SK-N-SH (cell line): Measurements from ENCODE around the gene KLHL25. TPM values are rescaled to one million over a fixed set of nuclear protein-coding genes. Genes with fewer than 3 reads are reported as not detected.

Experiments
- CTCF ChIA-PET: fragments of 300-600, 350-600 bp; formaldehyde crosslinking; extraction: SDS; loops from one replicate; lab custom pipeline; 2021; lab: Yijun Ruan, JAX
- POLR2A ChIA-PET: fragments of 350-600 bp; sonication (Branson Sonifier 250); formaldehyde crosslinking; extraction: SDS; loops from one replicate; lab custom pipeline; 2020; ENCODE audit warnings: antibody characterized with exemption, inconsistent platforms; lab: Yijun Ruan, JAX
- DNase-seq: peaks from one replicate; pipeline ENCODE4 v3.0.0; 2012
- H2AFZ ChIP-seq: fragments of 200-600 bp; sonication (generic); 2 replicates; pipeline ENCODE4 v1.8.1; 2016; ENCODE audit warnings: antibody characterized with exemption, mild to moderate bottlenecking, low read depth
- H3F3A ChIP-seq: fragments of 200-600 bp; sonication (generic); replicated peaks from 2 replicates; pipeline ENCODE3; 2016; ENCODE audit warnings: antibody characterized with exemption, mild to moderate bottlenecking; ENCODE audit not compliant: insufficient read depth
- H3K27ac ChIP-seq, 2 experiments: fragments of 200-500 bp in 1 of 2; fragments of 200-600 bp in 1 of 2; sonication (Bioruptor generic) in 1 of 2; sonication (generic), shearing (Covaris generic) in 1 of 2; 2 replicates each; pipeline versions ENCODE4 v1.5.1 to v1.6.1; 2014 to 2016; ENCODE audit warnings: low read depth in 2 of 2, inconsistent platforms in 1 of 2, low read length in 1 of 2, mild to moderate bottlenecking in 1 of 2, mixed read lengths in 1 of 2
- H3K27me3 ChIP-seq: fragments of 200-600 bp; sonication (generic), shearing (Covaris generic); 2 replicates; pipeline ENCODE4 v1.6.1; 2016; ENCODE audit warnings: mixed run types; ENCODE audit not compliant: insufficient read depth
- H3K36me3 ChIP-seq, 2 experiments: fragments of 200-500 bp in 1 of 2; fragments of 200-600 bp in 1 of 2; sonication (Bioruptor generic) in 1 of 2; sonication (generic) in 1 of 2; replicated peaks in 1 of 2; 2 replicates each; pipeline versions ENCODE3 to v1.5.1; 2014 to 2016; ENCODE audit warnings: low read length in 1 of 2, mild to moderate bottlenecking in 1 of 2; ENCODE audit not compliant: insufficient read depth in 2 of 2, control insufficient read depth in 1 of 2
- H3K4me1 ChIP-seq, 2 experiments: fragments of 200-500 bp in 1 of 2; fragments of 200-600 bp in 1 of 2; sonication (Bioruptor generic) in 1 of 2; sonication (generic), shearing (Covaris generic) in 1 of 2; 2 replicates each; pipeline versions ENCODE4 v1.5.1 to v1.6.1; 2014 to 2016; ENCODE audit warnings: low read depth in 1 of 2, low read length in 1 of 2, mixed run types in 1 of 2; ENCODE audit not compliant: insufficient read depth in 2 of 2, control insufficient read depth in 1 of 2
- H3K4me2 ChIP-seq: fragments of 200-600 bp; sonication (generic), shearing (Covaris generic); 2 replicates; pipeline ENCODE4 v1.6.1; 2017; ENCODE audit warnings: mixed run types
- H3K4me3 ChIP-seq, 2 experiments: fragments of 200-500 bp in 1 of 2; fragments of 200-600 bp in 1 of 2; sonication (Bioruptor generic) in 1 of 2; sonication (generic), shearing (Covaris generic) in 1 of 2; 2 replicates each; pipeline versions ENCODE4 v1.5.1 to v1.8.1; 2014 to 2016; ENCODE audit warnings: low read depth in 2 of 2, inconsistent platforms in 1 of 2, low read length in 1 of 2, mild to moderate bottlenecking in 1 of 2, mixed read lengths in 1 of 2, moderate library complexity in 1 of 2
- H3K79me2 ChIP-seq: fragments of 200-600 bp; sonication (generic); 2 replicates; pipeline ENCODE4 v1.8.1; 2017; ENCODE audit warnings: mild to moderate bottlenecking; ENCODE audit not compliant: insufficient read depth
- H3K9ac ChIP-seq: fragments of 200-600 bp; sonication (generic); 2 replicates; pipeline ENCODE4 v1.6.1; 2017; ENCODE audit warnings: mixed run types
- H3K9me2 ChIP-seq: fragments of 200-600 bp; sonication (generic); 2 replicates; pipeline ENCODE4 v1.6.1; 2017; ENCODE audit warnings: mixed run types
- H3K9me3 ChIP-seq: fragments of 200-600 bp; sonication (generic); 2 replicates; pipeline ENCODE4 v1.6.1; 2017; ENCODE audit warnings: mixed run types, mild to moderate bottlenecking, moderate library complexity
- H4K20me1 ChIP-seq: fragments of 200-600 bp; sonication (generic); 2 replicates; pipeline ENCODE4 v1.6.1; 2017; ENCODE audit warnings: mild to moderate bottlenecking, mixed run types; ENCODE audit not compliant: insufficient read depth
- CHD2 ChIP-seq: fragments of 150-350 bp; IDR thresholded peaks from 2 replicates; pipeline ENCODE4 v1.6.1; 2018; ENCODE audit warnings: low read length; ENCODE audit not compliant: partially characterized antibody
- EP300 ChIP-seq, 2 experiments: IDR thresholded peaks; 2 replicates each; pipeline versions ENCODE4 v1.4.0 to v1.6.1; 2012; ENCODE audit warnings: borderline replicate concordance in 1 of 2, low read depth in 1 of 2, low read length in 1 of 2
- FOSL2 ChIP-seq: IDR thresholded peaks from 2 replicates; pipeline ENCODE4 v1.4.0; 2012; ENCODE audit warnings: low read depth, mild to moderate bottlenecking, moderate library complexity, borderline replicate concordance
- FOXJ3 ChIP-seq: sonication (generic); formaldehyde crosslinking; IDR thresholded peaks from 2 replicates; pipeline ENCODE4 v1.5.1; 2020; ENCODE audit warnings: mild to moderate bottlenecking, missing genetic modification reagents
- GATA2 ChIP-seq: sonication (generic); formaldehyde crosslinking; IDR thresholded peaks from 2 replicates; pipeline ENCODE4 v1.5.0; 2020; ENCODE audit warnings: mild to moderate bottlenecking, missing genetic modification reagents
- JUND ChIP-seq: IDR thresholded peaks from 2 replicates; pipeline ENCODE4 v1.4.0; 2012
- MAX ChIP-seq: IDR thresholded peaks from 2 replicates; pipeline ENCODE4 v1.4.0; 2012; ENCODE audit warnings: low read depth
- NFIC ChIP-seq: IDR thresholded peaks from 2 replicates; pipeline ENCODE4 v1.4.0; 2012; ENCODE audit warnings: borderline replicate concordance
- RAD21 ChIP-seq: IDR thresholded peaks from 2 replicates; pipeline ENCODE4 v1.6.1; 2012; ENCODE audit warnings: mild to moderate bottlenecking, low read length
- RCOR1 ChIP-seq: fragments of 150-350 bp; IDR thresholded peaks from 2 replicates; pipeline ENCODE4 v1.6.1; 2017; ENCODE audit warnings: antibody characterized with exemption, low read length
- REST ChIP-seq: IDR thresholded peaks from 2 replicates; pipeline ENCODE4 v1.6.1; 2012; ENCODE audit warnings: mild to moderate bottlenecking, low read depth, low read length, moderate library complexity
- RFX5 ChIP-seq: IDR thresholded peaks from 2 replicates; pipeline ENCODE4 v1.6.1; 2012; ENCODE audit warnings: mild to moderate bottlenecking, improper control_type of control experiment, low read length
- SIN3A ChIP-seq: IDR thresholded peaks from 2 replicates; pipeline ENCODE4 v1.6.1; 2012; ENCODE audit warnings: low read depth, mild to moderate bottlenecking, low read length, moderate library complexity, borderline replicate concordance
- TAF1 ChIP-seq: IDR thresholded peaks from 2 replicates; pipeline ENCODE4 v1.6.1; 2012; ENCODE audit warnings: low read depth, mild to moderate bottlenecking, low read length, moderate library complexity, borderline replicate concordance
- TCF12 ChIP-seq: IDR thresholded peaks from 2 replicates; pipeline ENCODE4 v1.4.0; 2012
- TEAD4 ChIP-seq: IDR thresholded peaks from 2 replicates; pipeline ENCODE4 v1.4.0; 2012; ENCODE audit warnings: mild to moderate bottlenecking, borderline replicate concordance; ENCODE audit not compliant: insufficient read depth
- YY1 ChIP-seq: IDR thresholded peaks from 2 replicates; pipeline ENCODE4 v1.4.0; 2012; ENCODE audit warnings: low read depth, mild to moderate bottlenecking
- WGBS: methylation state at CpG from one replicate; pipeline ENCODE4 v1.1.6; 2017; ENCODE audit warnings: low lambda C conversion rate; 5-methylcytosine and 5-hydroxymethylcytosine counted together
- polyA plus RNA-seq, 3 experiments: library from polyadenylated mRNA; depleted of rRNA; stranded (reverse); fragments of >200 nt; gene quantifications; 2 replicates each; pipeline ENCODE4 v1.2.3, GENCODE V29; 2012

KLHL25 gene
- polyA plus RNA-seq, 1 of the 3 experiments (the other 2 are of a cell fraction), result 4.5 TPM

- H3K4me1 ChIP-seq, result peaks cover 0 to 39% of the 10 kb centered on the region in 2 experiments; a peak in 1 of 4 replicates
- H3K9me3 ChIP-seq, result no peaks in the 10 kb centered on the region
- no peaks in the 10 kb centered on the region for H3F3A ChIP-seq
- CTCF ChIA-PET, result no interaction called here
- H3K4me3 ChIP-seq, result no peak overlapping the region
- TF ChIP-seq EP300 (IDR thresholded peaks at IDR 0.05; ENCODE audit: borderline replicate concordance in 1 of 2, low read depth in 1 of 2, low read length in 1 of 2) (no peak), GATA2 (CRISPR knock-in tag) (no peak), YY1 (no peak), RCOR1 (no peak), REST (no peak), FOXJ3 (CRISPR knock-in tag) (no peak), RAD21 (no peak), TAF1 (no peak), JUND (no peak), MAX (no peak), NFIC (no peak), RFX5 (no peak), CHD2 (no peak), FOSL2 (no peak), TEAD4 (no peak), TCF12 (no peak), SIN3A (no peak)
- H3K36me3 ChIP-seq, result peaks cover 0 to 12% of the 10 kb centered on the region in 2 experiments
- 91% methylated on average over 4 of the region's 4 CpGs for WGBS
- H3K79me2 ChIP-seq, result no peaks in the 10 kb centered on the region
- no peaks in the 10 kb centered on the region for H3K27me3 ChIP-seq
- no peak for DNase-seq
- POLR2A ChIA-PET, result no interaction called here
- no peak overlapping the region for H3K9ac ChIP-seq
- no peak overlapping the region for H3K4me2 ChIP-seq
- no peak overlapping the region; a peak in 1 of 4 replicates for H3K27ac ChIP-seq
- H2AFZ ChIP-seq, result no peak overlapping the region
- no peaks in the 10 kb centered on the region for H3K9me2 ChIP-seq
- H4K20me1 ChIP-seq, result no peaks in the 10 kb centered on the region
These were observed 38.8 kb downstream of the KLHL25 start for GRCh38 chr15:85755942-85756341.
